NCI-H510A treated with DMSO at 0.1 percent for 48 hours (cell line): ENCODE measurements around the gene CHAD.

Source experiments
- DNase-seq: peaks from one replicate; lab custom pipeline; 2025; lab: John Stamatoyannopoulos, UW

The CHAD gene, protein sequence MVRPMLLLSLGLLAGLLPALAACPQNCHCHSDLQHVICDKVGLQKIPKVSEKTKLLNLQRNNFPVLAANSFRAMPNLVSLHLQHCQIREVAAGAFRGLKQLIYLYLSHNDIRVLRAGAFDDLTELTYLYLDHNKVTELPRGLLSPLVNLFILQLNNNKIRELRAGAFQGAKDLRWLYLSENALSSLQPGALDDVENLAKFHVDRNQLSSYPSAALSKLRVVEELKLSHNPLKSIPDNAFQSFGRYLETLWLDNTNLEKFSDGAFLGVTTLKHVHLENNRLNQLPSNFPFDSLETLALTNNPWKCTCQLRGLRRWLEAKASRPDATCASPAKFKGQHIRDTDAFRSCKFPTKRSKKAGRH

DNA sequence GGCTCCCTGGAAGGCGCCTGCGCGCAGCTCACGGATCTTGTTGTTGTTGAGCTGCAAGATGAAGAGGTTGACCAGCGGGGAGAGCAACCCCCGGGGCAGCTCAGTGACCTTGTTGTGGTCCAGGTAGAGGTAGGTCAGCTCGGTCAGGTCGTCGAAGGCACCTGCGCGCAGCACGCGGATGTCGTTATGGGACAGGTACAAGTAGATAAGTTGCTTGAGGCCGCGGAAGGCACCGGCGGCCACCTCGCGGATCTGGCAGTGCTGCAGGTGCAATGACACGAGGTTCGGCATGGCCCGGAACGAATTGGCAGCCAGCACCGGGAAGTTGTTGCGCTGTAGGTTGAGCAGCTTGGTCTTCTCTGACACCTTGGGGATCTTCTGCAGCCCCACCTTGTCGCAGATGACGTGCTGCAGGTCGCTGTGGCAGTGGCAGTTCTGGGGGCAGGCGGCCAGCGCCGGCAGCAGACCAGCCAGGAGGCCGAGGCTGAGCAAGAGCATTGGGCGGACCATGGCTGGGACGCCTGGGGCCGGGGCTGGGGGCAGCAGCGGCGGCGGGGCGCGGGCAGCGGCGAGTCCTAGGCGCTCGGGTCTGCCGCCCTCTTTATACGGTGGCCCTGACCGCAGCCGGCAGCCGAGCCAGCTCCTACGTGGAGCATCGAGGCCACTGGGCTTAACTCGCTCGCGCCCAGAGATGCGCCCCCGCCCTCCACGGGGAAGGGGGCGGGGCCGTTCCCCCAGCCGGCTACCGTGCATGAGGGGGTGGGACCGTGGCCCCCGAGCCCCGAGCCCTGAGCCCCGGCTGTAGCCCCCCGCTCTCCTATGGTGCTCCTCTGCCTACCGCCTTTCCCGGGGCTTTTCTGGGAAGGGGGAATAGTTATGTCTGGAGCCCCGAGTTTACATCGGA, at the start of gene CHAD:
Gene CHAD (minus strand): TSS at position 577 of the 904 bp plus-strand sequence. CDS start 67 bp downstream, at position 510.
- no peak for DNase-seq

DNA sequence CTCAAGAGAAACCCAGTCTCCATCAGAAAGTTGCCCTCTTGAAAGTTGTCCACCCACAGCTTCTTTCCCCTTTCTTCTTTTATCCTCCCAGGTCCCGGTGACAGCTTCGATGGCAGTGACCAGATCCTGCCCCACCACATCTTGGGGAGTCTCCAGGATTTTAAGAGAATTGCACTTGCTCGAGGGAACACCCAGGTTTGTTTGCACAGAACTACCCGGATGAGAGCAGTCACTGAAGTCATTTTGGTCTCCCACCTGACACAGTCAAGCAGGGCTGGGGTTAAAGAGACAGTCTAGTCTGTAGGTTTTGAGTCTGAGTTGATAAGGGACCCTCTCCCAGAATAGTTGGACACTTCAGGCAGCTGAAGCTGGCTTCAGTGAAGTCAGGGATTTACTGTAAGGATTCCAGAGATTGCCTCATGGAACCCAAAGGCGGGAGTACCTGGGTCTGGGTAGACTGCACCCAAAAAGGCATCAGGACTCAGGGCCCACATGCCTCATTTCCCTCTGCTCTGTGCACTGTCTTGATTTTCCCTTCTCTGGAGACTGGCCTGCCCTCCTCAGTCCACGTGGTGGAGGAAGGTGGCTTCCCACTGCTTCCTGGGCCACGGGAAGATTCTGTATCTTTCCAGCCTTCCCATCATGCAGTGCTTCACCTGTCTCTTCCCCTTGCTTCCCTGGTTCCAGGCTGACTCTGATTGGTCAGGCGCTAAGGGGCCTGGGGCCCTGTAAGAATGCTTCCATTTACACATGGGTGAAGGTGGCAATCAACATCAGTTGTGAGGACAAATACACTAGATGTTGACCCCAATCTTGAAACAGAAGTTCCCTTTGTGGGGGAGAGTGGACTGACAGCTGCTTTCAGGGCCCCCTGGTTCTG, 49.1 kb upstream of the CHAD start:
- no peak for DNase-seq

DNA sequence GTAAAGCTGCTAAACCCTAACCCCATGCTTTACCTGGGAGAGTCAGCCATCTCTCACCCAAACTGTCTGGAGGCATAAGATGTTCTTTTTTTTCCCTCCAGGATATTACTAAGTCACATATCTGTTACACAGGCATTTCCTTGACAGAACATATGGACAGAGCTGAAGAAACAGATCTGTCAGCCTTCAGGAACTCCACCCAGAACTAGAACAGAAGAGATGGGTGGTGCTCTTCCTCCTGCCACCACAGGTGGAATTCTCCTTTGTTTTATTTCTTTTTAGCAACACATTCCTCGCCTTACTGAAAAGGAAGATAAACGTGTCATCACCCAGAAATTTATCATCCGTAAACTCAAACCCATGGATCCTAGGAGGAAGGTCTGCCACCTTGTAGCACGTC, 48.3 kb upstream of the CHAD start:
- DNase-seq, result no peak

DNA sequence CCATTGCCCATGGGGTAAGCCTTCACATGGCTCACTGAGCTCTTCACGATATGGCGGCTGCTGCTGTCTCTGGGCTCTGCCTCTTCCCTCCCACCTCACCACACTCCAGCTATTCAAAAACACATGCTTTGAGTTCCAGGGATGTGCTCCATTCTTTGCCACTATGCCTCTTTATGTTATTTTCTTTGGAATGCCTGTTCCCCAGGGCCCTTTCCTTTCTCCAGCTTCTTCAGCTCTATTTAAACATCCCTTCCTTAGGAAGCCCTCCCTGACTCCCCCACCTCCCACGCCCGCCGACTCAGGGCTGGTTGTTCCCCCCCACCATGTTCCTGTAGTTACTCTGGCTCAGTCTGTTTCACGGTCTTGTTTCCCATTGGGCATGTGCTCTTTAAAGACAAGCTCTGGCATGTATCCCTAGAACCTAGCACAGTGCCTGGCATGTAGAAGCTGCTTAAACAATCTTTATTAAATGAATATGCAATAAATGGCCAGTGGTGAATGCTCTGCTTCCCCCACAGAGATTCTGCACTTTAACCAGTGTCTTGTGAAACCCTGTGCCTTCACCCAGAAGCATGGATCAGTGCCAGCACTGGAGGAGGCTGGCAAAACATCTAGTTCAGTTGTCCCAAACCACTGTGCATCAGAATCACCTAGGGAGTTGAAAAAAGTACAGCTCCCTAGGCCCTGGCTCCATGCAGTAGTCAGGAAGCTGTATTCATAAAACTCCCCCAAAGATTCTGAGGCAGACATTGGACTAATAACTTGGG, 46.4 kb upstream of the CHAD start:
- no peak for DNase-seq

DNA sequence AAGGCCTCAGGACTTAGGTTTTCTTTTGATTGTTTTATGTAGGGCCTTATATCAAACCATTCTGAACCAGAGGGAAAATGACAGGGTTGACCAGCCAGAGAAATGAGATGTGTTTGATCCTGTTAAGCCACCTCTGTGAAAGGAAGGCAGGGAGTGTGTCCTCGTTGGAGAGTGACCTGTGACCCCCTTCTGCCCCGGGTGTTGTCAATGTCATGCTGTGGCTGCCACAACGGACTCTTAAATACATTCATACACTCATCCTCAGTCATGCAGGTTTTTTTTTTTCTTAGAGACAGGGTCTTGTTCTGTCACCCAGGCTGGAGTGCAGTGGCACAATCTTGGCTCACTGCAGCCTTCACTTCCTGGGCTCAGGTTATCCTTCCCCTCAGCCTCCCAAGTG, 45.7 kb upstream of the CHAD start:
- DNase-seq, result no peak

DNA sequence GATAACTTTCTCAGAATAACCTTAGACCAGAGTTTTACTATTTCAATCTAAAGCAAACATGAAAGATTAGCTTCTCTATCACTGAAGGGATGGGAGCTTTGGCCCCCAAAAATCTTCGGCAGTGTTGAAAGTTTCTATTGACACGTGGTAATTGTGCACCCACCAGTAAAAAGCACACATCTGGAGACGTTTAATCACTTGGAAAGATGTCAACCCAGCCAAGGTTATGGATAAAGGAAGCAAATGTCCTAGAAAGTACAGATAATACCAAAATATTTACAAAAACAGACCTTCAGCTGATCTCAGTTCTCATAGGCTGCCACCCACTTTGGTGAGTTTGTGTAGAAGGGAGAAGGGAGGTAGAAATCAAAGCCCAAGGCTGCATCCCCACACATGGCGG, 44.8 kb upstream of the CHAD start:
- no peak for DNase-seq

DNA sequence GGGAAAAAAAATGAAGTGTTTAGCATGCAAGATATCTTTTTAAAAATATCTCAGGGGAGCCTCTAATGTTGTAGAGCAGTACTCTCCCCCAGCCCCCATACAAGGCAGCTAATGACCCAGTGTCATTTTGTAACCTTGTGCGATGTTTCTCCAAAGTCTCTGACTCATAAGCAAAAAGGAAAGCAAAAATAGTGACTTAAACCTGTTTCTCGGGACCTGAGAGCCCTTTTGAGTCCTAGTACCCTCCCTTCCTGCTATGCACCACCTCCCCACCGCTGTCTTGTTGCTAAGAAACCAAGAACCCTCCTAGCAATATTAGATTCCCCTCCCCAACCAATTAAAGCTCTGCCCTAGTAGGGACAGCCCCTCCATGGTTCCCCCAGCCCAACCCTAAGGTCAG, 42.4 kb upstream of the CHAD start:
- DNase-seq, result no peak

DNA sequence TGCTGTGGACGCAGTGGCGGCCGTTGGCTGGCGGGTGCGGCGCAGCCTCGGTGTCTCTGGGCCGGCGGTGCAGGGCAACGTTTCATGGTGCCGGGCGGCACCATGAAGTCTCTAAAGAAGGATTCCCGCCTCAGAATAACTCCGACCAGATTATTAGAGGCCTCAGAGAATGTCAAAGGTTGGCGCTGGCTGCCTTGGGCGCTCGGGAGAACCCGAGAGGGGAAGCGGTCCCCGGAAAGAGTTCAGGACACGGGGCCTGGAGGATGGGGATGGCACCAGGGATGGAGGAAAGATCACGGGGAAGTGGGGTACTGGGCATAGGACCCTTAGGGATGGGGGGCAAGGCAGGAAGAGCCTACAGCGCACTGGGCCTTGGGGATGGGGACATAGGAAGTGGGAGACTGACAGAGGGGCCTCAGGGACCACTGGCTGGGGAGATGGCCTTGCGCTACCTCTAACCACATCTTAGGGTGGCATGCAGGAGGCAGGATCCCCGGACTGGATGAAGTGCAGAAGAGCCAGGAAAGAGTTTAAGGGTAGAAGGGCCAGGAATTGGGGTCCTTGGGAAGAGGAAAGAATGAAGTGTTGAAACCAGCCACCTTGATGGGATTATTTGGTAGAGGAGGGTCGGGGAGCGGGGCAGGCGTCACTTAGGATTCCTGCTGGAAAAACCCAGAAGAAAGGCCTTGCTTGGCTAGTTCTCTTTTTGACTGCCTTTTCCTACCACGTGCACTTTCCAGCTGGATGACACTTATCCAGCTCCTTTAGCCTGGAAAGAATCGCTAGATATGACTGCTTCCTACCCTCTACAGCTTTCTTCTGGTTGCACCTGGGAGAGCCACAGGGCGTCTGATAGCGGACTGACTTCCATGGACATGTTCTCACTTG, 40.1 kb upstream of the CHAD start:
- DNase-seq, result no peak

DNA sequence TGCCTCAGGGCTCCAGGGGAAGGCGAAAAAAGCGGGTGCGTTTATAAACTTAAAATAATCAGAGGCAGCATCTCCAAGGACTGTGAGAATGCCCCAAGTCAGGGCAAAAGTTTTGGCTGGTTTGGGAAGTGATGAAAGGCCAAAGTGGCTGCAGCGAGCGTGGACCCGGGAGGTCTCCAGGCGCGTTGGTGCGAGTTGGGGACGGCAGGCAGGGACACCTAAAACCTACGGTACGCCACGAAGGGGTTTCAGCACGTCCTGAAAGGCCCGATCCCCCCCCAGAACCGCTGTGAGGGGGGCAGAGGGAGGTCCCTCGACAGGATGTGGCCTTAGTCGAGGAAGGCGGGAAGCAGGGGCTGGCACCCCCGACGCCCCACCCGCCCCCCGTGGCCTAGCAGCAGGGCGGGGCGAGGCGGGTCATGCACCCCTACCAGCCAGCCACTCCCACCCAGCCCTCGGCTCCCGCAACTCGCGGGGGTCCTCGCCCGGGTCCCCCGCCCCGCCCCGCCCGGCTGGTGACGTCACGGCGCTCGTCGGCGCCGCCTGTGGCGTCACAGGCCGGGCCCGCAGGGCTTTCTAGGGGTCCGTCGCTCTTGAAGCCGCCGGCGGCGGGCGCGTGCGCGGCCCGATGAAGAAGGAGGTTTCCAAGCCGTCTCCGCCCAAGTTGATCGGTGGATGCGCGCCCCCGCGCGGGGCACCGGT, 39.3 kb upstream of the CHAD start, which contains the start of gene MYCBPAP:
Gene MYCBPAP (plus strand): TSS at position 569 of the 702 bp plus-strand sequence. CDS start 236 bp downstream, outside the sequence.
- peak; percentile 67 for DNase-seq

DNA sequence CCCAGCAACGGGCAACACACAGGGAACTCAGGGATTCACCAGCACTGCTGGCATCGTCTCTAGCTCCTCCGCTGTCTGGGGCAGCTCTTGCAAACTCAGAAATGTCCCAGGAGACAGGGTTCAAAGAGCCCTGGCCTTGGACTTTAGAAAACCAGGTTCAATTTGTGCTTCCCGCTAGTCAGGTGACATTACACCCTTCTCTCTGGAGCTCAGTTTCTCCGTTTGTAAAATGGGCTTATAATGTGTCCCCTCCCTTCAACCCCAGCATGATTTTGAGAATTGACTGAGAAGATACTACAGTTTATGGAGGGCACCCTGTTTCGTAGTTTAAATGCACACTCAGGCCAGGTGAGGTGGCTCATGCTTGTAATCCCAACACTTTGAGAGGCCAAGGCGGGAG, 37.6 kb upstream of the CHAD start:
- DNase-seq, result no peak

DNA sequence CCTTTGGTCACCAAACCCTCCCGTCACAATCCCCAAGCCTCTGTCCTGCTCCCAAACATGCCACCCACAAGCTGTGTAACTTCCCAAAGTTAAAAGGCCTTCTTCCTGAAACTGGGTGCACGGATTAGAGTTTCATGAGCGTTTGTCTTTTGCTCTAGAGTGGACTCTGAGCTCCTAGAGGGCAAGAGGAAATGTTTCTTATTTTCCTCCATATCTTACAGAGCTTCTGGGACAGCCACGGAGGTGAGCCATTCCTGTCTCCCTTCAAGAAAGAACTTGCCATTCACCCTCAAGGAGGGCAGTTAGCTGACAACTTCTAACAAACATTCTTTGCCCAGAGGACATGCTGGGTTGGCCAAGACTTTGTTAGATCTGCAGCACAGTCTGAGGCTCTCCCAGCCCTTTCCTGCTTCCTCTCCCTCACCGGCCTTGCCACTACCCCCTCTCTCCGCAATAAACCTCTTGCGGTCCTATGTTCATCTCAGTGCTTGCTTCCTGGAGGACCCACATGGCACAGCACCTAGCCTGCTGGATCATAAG, 37.0 kb upstream of the CHAD start:
- no peak for DNase-seq

DNA sequence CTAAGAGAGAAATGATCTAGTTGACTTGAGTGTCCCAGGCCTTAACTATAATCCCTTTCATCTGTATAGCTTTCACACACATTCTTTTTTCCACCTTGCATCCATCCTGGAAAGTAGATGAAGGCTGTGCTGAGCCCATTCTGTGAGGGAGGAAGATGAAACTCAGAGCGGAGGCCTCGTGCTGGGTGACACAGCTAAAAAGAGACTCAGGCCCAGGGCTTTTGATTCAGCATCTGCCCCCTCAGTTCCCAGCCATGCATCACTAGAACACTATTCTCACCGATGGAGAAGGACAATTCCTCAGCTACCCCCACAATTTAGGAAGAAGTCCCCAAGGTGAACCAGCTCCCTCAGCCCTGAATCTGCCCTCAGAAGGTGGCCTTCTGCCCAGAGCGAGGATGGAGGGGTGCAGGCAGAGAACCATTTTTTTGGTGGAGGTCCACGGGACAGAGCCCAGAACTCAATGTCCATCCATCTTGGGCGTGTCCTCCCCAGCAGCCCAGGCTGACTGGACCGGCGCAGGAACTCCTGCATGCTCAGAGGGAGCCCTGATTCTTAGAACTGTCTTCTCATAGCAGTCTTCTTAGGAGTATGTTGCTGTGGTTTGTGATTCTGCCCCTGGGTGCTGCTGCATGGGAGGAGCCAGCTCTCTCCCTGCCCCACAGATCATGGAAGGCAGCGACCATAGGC, 33.8 kb upstream of the CHAD start:
- DNase-seq, result no peak

DNA sequence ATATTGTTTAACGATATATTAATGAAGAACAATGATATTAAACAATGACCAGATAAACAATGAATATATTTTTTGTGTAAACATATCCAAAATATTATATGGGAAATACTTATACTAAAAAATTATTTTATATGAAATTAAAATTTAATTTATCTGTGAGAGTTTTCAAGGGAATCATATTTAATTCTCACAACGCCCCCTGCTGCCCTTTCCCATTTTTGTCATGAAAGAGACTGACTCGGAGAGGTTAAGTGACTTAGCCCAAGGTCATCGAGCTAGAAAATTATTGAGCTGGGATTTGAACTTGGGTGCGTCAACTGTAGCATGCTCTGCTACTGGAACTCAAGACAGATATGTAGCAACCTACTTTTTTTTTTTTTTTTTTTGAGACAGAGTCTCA, 32.4 kb upstream of the CHAD start:
- DNase-seq, result peak; percentile 25

DNA sequence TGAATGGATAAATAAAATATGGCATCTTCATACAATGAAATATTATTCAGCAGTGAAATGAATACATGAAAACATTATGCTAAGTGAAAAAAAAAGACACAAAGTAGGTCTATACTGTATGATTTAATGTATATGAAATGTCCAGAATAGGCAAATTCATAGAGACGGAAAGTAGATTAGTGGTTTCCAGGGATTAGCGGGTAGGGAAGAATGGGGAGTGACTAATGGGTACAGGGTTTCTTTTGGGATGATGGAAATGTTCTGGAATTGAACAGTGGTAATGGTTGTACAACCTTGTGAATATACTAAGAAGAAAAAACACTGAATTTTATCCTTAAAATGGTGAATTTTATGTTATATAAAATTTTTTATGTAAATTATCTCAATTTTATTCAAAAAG, 31.0 kb upstream of the CHAD start:
- DNase-seq, result no peak

DNA sequence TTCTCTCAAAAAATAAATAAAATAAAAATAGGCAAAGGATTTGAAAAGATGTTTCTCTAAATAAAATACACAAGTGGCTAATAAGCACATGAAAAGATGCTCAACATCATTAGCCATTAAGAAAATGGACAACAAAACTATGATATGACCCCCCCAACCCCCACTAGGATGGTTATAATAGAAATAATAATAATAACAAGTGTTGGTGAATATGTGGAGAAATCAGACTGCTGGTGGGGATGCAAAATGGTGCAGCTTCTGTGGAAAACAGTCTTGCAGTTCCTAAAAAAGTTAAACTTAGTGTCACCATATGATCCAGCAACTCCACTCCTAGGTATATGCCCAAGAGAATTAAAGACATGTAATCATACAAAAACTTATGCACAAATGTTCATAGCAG, 30.6 kb upstream of the CHAD start:
- DNase-seq, result no peak

DNA sequence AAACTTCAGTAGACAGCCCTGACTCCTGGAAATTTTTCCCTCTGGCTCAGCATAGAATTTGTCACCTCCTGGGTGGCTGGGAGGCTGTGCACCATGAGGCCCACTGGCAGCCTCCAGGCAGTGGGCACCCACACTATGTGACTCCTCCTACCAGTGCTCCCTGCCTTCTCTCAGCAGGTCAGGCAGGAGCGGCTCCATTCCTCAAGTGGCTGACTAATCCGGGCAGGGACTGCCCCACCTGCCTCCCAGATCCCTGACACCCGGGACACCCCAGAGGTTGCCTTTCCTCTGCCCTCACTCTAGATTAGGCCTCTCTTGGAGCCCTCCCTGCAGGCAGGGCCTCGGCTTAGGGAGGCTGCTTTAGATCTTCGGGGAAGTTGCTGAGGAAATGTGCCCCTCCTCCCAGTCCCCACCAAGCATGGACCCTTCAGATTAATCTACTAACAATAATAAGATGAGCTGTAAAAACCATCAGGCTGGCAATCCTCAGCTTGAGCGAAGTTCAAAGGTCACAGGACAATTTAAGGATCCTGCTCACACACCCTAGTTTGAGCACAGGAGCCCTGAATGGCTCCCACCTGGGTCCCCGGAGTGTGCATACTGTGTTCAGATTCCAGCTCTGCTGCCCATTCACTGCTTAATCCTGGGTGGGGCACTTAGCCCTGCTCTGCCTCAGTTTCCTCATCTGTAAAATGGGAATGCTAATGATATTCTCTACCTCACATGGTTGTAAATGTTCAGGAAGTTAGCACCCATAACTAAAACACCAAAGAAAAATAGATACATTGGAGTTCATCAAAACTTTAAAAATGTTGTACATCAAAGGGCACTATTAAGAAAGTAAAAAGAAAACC, 29.6 kb upstream of the CHAD start:
- no peak for DNase-seq

DNA sequence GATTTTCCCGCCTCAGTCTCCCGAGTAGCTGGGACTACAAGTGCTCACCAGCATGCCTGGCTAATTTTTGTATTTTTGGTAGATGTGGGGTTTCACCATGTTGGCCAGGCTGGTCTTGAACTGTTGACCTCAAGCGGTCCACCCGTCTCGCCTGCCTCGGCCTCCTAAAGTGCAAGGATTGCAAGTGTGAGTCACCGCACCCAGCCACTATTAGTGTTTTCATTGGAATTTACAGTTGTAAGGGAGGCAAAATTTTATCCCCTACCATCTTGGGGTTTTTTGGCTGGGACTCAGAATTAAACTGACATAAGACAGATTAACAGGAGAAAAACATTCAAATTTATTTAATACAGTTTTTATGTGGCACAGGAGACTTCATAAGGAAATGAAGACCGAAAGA, 27.2 kb upstream of the CHAD start:
- DNase-seq, result no peak
